ENCODE data around the gene GPR33. TPM values are rescaled to one million over a fixed set of nuclear protein-coding genes. Genes with fewer than 3 reads are reported as not detected.
"Not testable (repeated sequence)": the region's sequence is repeated elsewhere in the genome, so short reads cannot be mapped to it uniquely, and the experiment has no call there.

Gene GPR33
- total RNA-seq, 1 donor from 2014 or later = not detected

- H3K4me3 Mint-ChIP-seq = no peak overlapping the region
- H3K27ac Mint-ChIP-seq (ENCODE audit: unreplicated experiment) = peak overlapping the region; percentile 30
- no peaks in the 10 kb centered on the region for H3K27me3 Mint-ChIP-seq (ENCODE audit: low read depth)
- no peak for DNase-seq (ENCODE audit: low read depth, low spot score)
- peaks cover 4% of the 10 kb centered on the region for H3K9me3 Mint-ChIP-seq
- TF ChIP-seq CTCF (conservative IDR thresholded peaks at IDR 0.05) = no peak
- peaks cover 1% of the 10 kb centered on the region for H3K36me3 Mint-ChIP-seq (ENCODE audit: low read depth)
- H3K4me1 Mint-ChIP-seq = peaks cover 18% of the 10 kb centered on the region
Measured at GRCh38 chr14:31479027-31479426, 8.8 kb downstream of the GPR33 start.

- Mint-ChIP-seq H3K36me3 (ENCODE audit: low read depth) (peaks cover 3% of the 10 kb centered on the region), H3K27ac (ENCODE audit: unreplicated experiment) (no peak overlapping the region), H3K27me3 (ENCODE audit: low read depth) (no peaks in the 10 kb centered on the region), H3K4me3 (no peak overlapping the region), H3K4me1 (peaks cover 18% of the 10 kb centered on the region), H3K9me3 (peaks cover 11% of the 10 kb centered on the region)
- no peak for DNase-seq (ENCODE audit: low read depth, low spot score)
- no peak for TF ChIP-seq CTCF (conservative IDR thresholded peaks at IDR 0.05)
Measured at GRCh38 chr14:31477248-31477647, 10.6 kb downstream of the GPR33 start.

- H3K9me3 Mint-ChIP-seq = peaks cover 11% of the 10 kb centered on the region
- no peaks in the 10 kb centered on the region for H3K27me3 Mint-ChIP-seq (ENCODE audit: low read depth)
- DNase-seq (ENCODE audit: low read depth, low spot score) = no peak
- H3K4me1 Mint-ChIP-seq = peaks cover 18% of the 10 kb centered on the region
- H3K27ac Mint-ChIP-seq (ENCODE audit: unreplicated experiment) = no peak overlapping the region
- no peak overlapping the region for H3K4me3 Mint-ChIP-seq
- no peak for TF ChIP-seq CTCF (conservative IDR thresholded peaks at IDR 0.05)
- H3K36me3 Mint-ChIP-seq (ENCODE audit: low read depth) = peaks cover 3% of the 10 kb centered on the region
Measured at GRCh38 chr14:31476131-31476866, 11.5 kb downstream of the GPR33 start.

GRCh38 chr14:31466554-31466953 is 21.3 kb downstream of the GPR33 start:
- no peaks in the 10 kb centered on the region for H3K36me3 Mint-ChIP-seq (ENCODE audit: low read depth)
- peaks cover 6% of the 10 kb centered on the region for H3K4me1 Mint-ChIP-seq
- H3K27me3 Mint-ChIP-seq (ENCODE audit: low read depth) = no peaks in the 10 kb centered on the region
- H3K9me3 Mint-ChIP-seq = peaks cover 2% of the 10 kb centered on the region
- no peak overlapping the region for H3K4me3 Mint-ChIP-seq
- H3K27ac Mint-ChIP-seq (ENCODE audit: unreplicated experiment) = peak overlapping the region; percentile 92
- no peak for DNase-seq (ENCODE audit: low read depth, low spot score)
- TF ChIP-seq CTCF (conservative IDR thresholded peaks at IDR 0.05) = no peak

- H3K9me3 Mint-ChIP-seq = peaks cover 2% of the 10 kb centered on the region
- H3K4me1 Mint-ChIP-seq = peaks cover 8% of the 10 kb centered on the region
- no peak for DNase-seq (ENCODE audit: low read depth, low spot score)
- H3K4me3 Mint-ChIP-seq = no peak overlapping the region
- H3K27me3 Mint-ChIP-seq (ENCODE audit: low read depth) = no peaks in the 10 kb centered on the region
- H3K27ac Mint-ChIP-seq (ENCODE audit: unreplicated experiment) = no peak overlapping the region
- H3K36me3 Mint-ChIP-seq (ENCODE audit: low read depth) = no peaks in the 10 kb centered on the region
- no peak for TF ChIP-seq CTCF (conservative IDR thresholded peaks at IDR 0.05)
Measured at GRCh38 chr14:31465111-31465510, 22.7 kb downstream of the GPR33 start.

- H3K27ac Mint-ChIP-seq (ENCODE audit: unreplicated experiment); H3K27me3 Mint-ChIP-seq (ENCODE audit: low read depth); H3K4me3 Mint-ChIP-seq; H3K36me3 Mint-ChIP-seq (ENCODE audit: low read depth); DNase-seq (ENCODE audit: low read depth, low spot score); H3K9me3 Mint-ChIP-seq: not testable (repeated sequence)
- H3K4me1 Mint-ChIP-seq = peaks cover 26% of the 10 kb centered on the region
Measured at GRCh38 chr14:31462450-31462849, 25.4 kb downstream of the GPR33 start.
